Neural cell (in vitro differentiated cells): ENCODE measurements around the gene MAML2. TPM values are rescaled to one million over a fixed set of nuclear protein-coding genes. Genes with fewer than 3 reads are reported as not detected.

ENCODE experiments used
- H2AFZ ChIP-seq: fragments of 200-600, 300-800 bp; sonication (generic), shearing (Covaris generic); 2 replicates; pipeline ENCODE4 v1.6.0; 2014; ENCODE audit warnings: low read depth, mild to moderate bottlenecking, antibody characterized with exemption, low read length, moderate library complexity
- H3F3A ChIP-seq: fragments of 200-600 bp; shearing (Covaris generic); 2 replicates; pipeline ENCODE4 v1.6.1; 2016; ENCODE audit warnings: mild to moderate bottlenecking, moderate library complexity, mixed read lengths, antibody characterized with exemption, low read length; ENCODE audit not compliant: insufficient read depth, poor library complexity, severe bottlenecking
- H3K27ac ChIP-seq: fragments of 200-600, 300-800 bp; sonication (generic), shearing (Covaris generic); 2 replicates; pipeline ENCODE4 v1.5.1; 2014; ENCODE audit warnings: mild to moderate bottlenecking, low read length, moderate library complexity
- H3K27me3 ChIP-seq: fragments of 300-800, 200-600 bp; sonication (generic), shearing (Covaris generic); 2 replicates; pipeline ENCODE4 v1.6.0; 2014; ENCODE audit warnings: mild to moderate bottlenecking, low read depth, low read length, moderate library complexity; ENCODE audit not compliant: insufficient read depth
- H3K36me3 ChIP-seq: fragments of 300-800, 200-600 bp; sonication (generic), shearing (Covaris generic); 2 replicates; pipeline ENCODE4 v1.5.1; 2014; ENCODE audit warnings: mild to moderate bottlenecking, antibody characterized with exemption, low read length, moderate library complexity; ENCODE audit not compliant: insufficient read depth
- H3K4me2 ChIP-seq: fragments of 300-800, 200-600 bp; sonication (generic), shearing (Covaris generic); 2 replicates; pipeline ENCODE4 v1.6.0; 2014; ENCODE audit warnings: mild to moderate bottlenecking, low read length
- H3K4me3 ChIP-seq: fragments of 300-800, 200-600 bp; sonication (generic), shearing (Covaris generic); 2 replicates; pipeline ENCODE4 v1.5.1; 2014; ENCODE audit warnings: mild to moderate bottlenecking, low read length, moderate library complexity
- H3K79me2 ChIP-seq: fragments of 200-600 bp; shearing (Covaris generic); replicated peaks from 2 replicates; pipeline ENCODE4 v1.6.0; 2014; ENCODE audit warnings: mild to moderate bottlenecking, low read length, moderate library complexity; ENCODE audit not compliant: insufficient read depth
- H3K9ac ChIP-seq: fragments of 300-800, 200-600 bp; sonication (generic), shearing (Covaris generic); 2 replicates; pipeline ENCODE4 v1.6.1; 2016; ENCODE audit warnings: mild to moderate bottlenecking, low read length, mixed read lengths
- H3K9me2 ChIP-seq: fragments of 200-600 bp; shearing (Covaris generic); 2 replicates; pipeline ENCODE4 v1.6.1; 2016; ENCODE audit warnings: mild to moderate bottlenecking, low read length, mixed read lengths; ENCODE audit not compliant: insufficient read depth
- H3K9me3 ChIP-seq: fragments of 200-600, 300-800 bp; sonication (generic), shearing (Covaris generic); 2 replicates; pipeline ENCODE4 v1.6.1; 2016; ENCODE audit warnings: mild to moderate bottlenecking, mixed run types, low read length, moderate library complexity, mixed read lengths
- H4K20me1 ChIP-seq: fragments of 200-600 bp; shearing (Covaris generic); 2 replicates; pipeline ENCODE4 v1.6.1; 2016; ENCODE audit warnings: mild to moderate bottlenecking, mixed run types; ENCODE audit not compliant: insufficient read depth
- EP300 ChIP-seq: fragments of 450-650 bp; conservative IDR thresholded peaks from 2 replicates; pipeline ENCODE4 v1.6.1; 2014; ENCODE audit warnings: antibody characterized with exemption, mild to moderate bottlenecking, moderate library complexity; ENCODE audit not compliant: poor library complexity, severe bottlenecking
- EZH2 ChIP-seq: fragments of 200-600, 300-800 bp; shearing (Covaris generic), sonication (generic); IDR thresholded peaks from 2 replicates; pipeline ENCODE4 v1.6.1; 2014; ENCODE audit warnings: antibody characterized with exemption, low read length, borderline replicate concordance, mild to moderate bottlenecking; ENCODE audit not compliant: insufficient read depth, poor library complexity, severe bottlenecking
- MXI1 ChIP-seq: fragments of 450-650 bp; conservative IDR thresholded peaks from 2 replicates; pipeline ENCODE4 v1.6.1; 2014; ENCODE audit warnings: antibody characterized with exemption, mild to moderate bottlenecking; ENCODE audit not compliant: poor library complexity, severe bottlenecking
- POLR2AphosphoS5 ChIP-seq: IDR thresholded peaks from 2 replicates; pipeline ENCODE4 v1.6.1; 2012
- RAD21 ChIP-seq: fragments of 450-650 bp; conservative IDR thresholded peaks from 2 replicates; pipeline ENCODE4 v1.6.1; 2014; ENCODE audit warnings: antibody characterized with exemption, mild to moderate bottlenecking, moderate library complexity
- REST ChIP-seq: IDR thresholded peaks from 2 replicates; pipeline ENCODE4 v1.6.1; 2012; ENCODE audit warnings: borderline replicate concordance
- SMC3 ChIP-seq: fragments of 450-650 bp; conservative IDR thresholded peaks from 2 replicates; pipeline ENCODE4 v1.6.1; 2014; ENCODE audit warnings: antibody characterized with exemption, mild to moderate bottlenecking, moderate library complexity; ENCODE audit not compliant: poor library complexity
- TAF1 ChIP-seq: IDR thresholded peaks from 2 replicates; pipeline ENCODE4 v1.6.1; 2012; ENCODE audit warnings: low read depth
- polyA plus RNA-seq: library from polyadenylated mRNA; depleted of rRNA; stranded (reverse); fragments of >200 nt; gene quantifications from 2 replicates; pipeline ENCODE4 v1.2.3, GENCODE V29; 2014
- TF ChIP-seq, protein P1 (sequence below): fragments of 450-650 bp; IDR thresholded peaks from 2 replicates; pipeline ENCODE4 v1.5.1; 2014; ENCODE audit warnings: antibody characterized with exemption, mild to moderate bottlenecking, moderate library complexity; ENCODE audit not compliant: poor library complexity, severe bottlenecking

Gene MAML2
- polyA plus RNA-seq, 1 donor from 2014 or later = 3.6 TPM

GRCh38 chr11:96242191-96242847 lies 100.7 kb downstream of the MAML2 start:
- H3F3A ChIP-seq = no peaks in the 10 kb centered on the region
- H3K36me3 ChIP-seq = no peaks in the 10 kb centered on the region
- no peaks in the 10 kb centered on the region for H3K27me3 ChIP-seq
- no peaks in the 10 kb centered on the region for H4K20me1 ChIP-seq
- peak overlapping the region; percentile 96 for H3K4me2 ChIP-seq
- H2AFZ ChIP-seq = no peak overlapping the region
- no peaks in the 10 kb centered on the region for H3K79me2 ChIP-seq
- TF ChIP-seq POLR2AphosphoS5 = no peak
- H3K4me3 ChIP-seq = peak overlapping the region; percentile 64
- H3K9me2 ChIP-seq = no peaks in the 10 kb centered on the region
- peak overlapping the region; percentile 47 for H3K9ac ChIP-seq
- H3K9me3 ChIP-seq = no peaks in the 10 kb centered on the region
- no peak overlapping the region for H3K27ac ChIP-seq

- Histone ChIP-seq H3K9me2 (no peaks in the 10 kb centered on the region), H3K27me3 (no peaks in the 10 kb centered on the region), H3K4me2 (no peak overlapping the region), H2AFZ (no peak overlapping the region), H3K27ac (no peak overlapping the region), H3F3A (no peaks in the 10 kb centered on the region), H3K4me3 (no peak overlapping the region), H3K9me3 (no peaks in the 10 kb centered on the region), H3K9ac (no peak overlapping the region), H4K20me1 (no peaks in the 10 kb centered on the region), H3K36me3 (no peaks in the 10 kb centered on the region), H3K79me2 (no peaks in the 10 kb centered on the region)
- no peak for TF ChIP-seq RAD21
- no peak for TF ChIP-seq POLR2AphosphoS5
- TF ChIP-seq REST = no peak
- TF ChIP-seq TAF1 = no peak
- TF ChIP-seq EZH2 = no peak
- TF ChIP-seq EP300 = no peak
- TF ChIP-seq, protein P1, sequence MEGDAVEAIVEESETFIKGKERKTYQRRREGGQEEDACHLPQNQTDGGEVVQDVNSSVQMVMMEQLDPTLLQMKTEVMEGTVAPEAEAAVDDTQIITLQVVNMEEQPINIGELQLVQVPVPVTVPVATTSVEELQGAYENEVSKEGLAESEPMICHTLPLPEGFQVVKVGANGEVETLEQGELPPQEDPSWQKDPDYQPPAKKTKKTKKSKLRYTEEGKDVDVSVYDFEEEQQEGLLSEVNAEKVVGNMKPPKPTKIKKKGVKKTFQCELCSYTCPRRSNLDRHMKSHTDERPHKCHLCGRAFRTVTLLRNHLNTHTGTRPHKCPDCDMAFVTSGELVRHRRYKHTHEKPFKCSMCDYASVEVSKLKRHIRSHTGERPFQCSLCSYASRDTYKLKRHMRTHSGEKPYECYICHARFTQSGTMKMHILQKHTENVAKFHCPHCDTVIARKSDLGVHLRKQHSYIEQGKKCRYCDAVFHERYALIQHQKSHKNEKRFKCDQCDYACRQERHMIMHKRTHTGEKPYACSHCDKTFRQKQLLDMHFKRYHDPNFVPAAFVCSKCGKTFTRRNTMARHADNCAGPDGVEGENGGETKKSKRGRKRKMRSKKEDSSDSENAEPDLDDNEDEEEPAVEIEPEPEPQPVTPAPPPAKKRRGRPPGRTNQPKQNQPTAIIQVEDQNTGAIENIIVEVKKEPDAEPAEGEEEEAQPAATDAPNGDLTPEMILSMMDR = no peak
- TF ChIP-seq MXI1 = no peak
- TF ChIP-seq SMC3 = no peak
These were observed 101.6 kb downstream of the MAML2 start for GRCh38 chr11:96241331-96241841.
